HG02623 (cell line): Measurements from ENCODE around the gene STT3B.

Source experiments
- ATAC-seq: cut with Tn5 transposase; IDR thresholded peaks from one replicate; pipeline ENCODE4 v1.9.1; 2021; ENCODE audit warnings: moderate library complexity; ENCODE audit not compliant: unreplicated experiment

STT3B gene

DNA sequence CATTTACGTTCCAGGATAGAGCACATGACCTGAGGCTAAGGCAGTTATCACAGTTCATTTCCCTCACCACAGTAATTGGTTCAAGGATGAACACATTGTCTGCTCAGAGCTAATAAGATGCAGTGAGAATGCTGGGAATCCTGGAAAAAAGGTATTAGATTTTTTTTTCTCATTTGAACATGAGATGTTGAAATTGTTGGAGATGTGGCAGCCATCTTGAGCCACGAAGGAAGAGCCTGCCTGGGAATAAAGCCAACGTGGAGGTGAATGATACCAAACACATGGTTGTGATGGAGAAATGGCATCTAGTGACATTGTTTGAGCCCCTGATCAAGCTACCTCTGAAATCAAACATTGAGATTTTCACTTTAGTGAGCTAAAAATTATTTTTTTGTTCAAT is 16.0 kb upstream of the STT3B start:
- ATAC-seq, result no peak

GRCh38 chr3:31521468-31521867 is 11.3 kb upstream of the STT3B start:
- ATAC-seq, result no peak

DNA sequence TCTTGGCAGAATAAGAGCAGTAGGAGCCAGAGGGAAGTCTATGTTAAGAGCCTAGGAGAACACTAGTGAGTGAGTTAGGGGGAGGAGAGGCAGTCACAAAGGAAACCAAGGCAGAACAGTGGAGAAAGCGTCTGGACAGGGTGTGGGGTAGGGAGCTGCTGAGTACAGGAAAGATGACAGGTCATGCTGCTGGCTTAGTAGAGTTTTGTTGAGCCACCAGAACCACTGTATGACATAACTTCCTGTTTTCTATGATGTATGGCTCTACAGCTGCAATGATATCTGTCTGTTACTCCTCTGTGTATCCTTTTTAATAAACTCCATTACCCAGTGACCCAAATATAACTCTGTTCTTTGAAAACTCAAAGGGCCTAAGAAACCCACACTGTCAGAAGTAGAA is 10.6 kb upstream of the STT3B start:
- peak; percentile 47 for ATAC-seq

- ATAC-seq, result no peak
Observed at GRCh38 chr3:31523543-31523942, 9.2 kb upstream of the STT3B start.

- ATAC-seq, result no peak
Observed at GRCh38 chr3:31525532-31525931, 7.2 kb upstream of the STT3B start.

DNA sequence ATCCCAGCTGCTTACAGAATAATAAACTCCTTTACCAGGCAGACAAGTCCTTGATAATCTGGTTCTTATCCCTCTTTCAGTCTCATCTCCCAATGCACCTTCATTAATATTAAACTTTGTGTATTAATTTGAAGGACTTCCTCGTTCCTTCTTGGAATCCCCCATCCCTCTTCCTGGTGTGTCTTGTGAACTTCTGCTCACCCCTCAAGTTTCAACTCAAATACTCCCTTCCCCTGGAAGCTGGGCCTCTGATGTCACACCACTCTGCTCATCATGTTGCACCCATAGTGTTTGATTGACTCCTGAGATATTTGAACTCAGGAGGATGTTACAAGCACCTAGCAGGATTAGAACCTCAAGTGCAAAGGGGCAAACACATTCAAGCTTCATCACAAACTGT is 3.3 kb upstream of the STT3B start:
- no peak for ATAC-seq

DNA sequence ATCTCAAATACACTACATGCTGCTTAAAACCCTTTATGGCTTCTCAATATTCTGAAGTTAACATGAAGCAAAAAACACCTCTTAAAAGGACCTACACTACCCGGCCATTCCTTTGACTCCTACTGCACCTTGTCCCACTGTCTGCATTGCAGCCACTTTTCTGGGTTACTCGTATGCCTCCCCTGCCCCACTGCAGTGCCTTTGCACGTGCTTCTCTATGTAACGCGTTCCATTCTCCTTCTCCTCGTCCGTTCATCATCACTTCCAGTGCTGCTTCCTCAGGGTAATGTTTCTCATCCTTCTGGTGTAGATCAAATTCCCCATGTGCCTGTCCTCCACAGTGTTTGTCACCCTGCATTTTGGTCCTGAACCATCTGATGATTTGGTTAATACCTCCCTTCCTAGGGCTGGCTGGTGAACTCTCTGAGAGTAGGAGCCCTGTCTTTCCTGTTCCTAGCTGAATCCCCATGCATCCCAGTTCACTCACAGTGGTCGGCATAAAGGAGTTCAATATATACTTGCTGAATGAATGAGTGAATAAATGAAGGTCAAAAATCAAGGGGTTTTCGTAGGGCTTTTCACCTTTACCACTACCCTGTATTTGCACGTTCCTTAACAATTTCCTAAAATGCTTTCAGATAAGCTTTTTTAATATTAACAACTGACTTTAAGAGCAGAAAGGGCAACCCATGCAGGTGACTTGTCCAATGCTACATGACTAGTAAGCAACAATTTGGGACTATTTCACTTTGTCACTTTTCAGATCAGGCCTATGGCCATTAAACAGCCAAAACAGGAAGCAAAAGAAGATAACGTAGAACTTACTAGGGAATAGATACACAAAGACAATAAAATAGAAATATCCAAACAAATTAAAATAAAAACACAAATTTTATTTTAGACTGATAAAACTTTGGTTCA is 2.4 kb upstream of the STT3B start:
- ATAC-seq, result no peak

DNA sequence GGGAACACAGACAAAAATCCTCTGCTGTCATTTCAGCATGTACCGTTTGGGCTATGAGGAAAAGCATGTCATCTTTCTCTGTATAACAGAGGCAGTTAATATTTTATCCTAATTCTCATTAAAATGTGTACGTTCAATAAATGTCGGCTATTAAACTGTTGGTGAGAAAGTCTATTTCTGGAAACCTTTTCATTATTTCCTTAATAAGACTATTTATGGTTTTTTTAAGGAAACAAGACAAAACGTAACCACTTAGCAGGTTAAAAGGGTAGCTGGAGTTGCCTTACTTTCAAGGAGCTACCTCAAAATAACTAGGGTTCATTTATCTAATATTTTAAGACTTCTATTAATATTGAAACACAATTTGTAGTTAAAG is 1.8 kb upstream of the STT3B start:
- ATAC-seq, result no peak

- ATAC-seq, result no peak
Observed at GRCh38 chr3:31531452-31531991, 1.2 kb upstream of the STT3B start.

GRCh38 chr3:31531992-31532586 is 636 bp upstream of the STT3B start:
- ATAC-seq, result peak; percentile 81

- ATAC-seq, result peak; percentile 0
Observed at GRCh38 chr3:31533169-31534064, 692 bp downstream of the STT3B start.

DNA sequence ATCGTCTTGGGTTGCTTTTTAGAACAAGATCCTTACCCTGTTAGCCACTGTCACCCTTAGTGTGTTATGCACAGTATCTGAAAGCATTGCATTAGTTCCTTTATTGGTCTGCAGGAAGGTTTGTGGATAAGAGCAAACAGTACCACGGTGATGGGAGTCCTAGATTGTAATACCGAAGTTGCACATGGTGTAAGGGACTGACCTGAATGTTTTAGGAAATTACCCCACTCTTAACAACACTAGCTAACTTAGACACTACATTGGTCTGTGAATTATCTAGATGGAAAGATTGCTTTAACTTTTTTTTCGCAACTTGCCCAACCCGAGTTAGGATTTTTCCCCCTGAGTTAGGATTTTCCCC is 1.3 kb downstream of the STT3B start:
- no peak for ATAC-seq

GRCh38 chr3:31536497-31536896 is 3.8 kb downstream of the STT3B start:
- ATAC-seq, result no peak

- ATAC-seq, result no peak
Observed at GRCh38 chr3:31538801-31539200, 6.1 kb downstream of the STT3B start.

DNA sequence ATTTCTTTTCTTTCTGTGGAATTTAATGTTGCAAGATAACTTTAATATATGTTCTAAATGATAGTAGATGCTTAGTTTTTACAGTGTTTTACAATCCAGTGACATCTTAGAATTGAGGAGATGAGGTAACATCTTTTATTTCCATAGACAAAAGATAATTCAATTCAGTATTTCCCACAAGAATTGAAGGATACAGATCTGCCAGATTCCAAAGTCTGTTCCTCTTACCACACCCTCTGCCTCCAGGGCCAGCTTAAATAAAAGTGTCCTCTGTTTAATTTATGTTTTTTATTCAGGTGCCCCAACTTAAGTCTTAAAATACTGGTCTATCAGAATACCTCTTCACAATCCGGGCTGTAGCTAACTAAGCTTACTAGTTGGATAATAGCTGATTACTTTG is 6.5 kb downstream of the STT3B start:
- no peak for ATAC-seq

DNA sequence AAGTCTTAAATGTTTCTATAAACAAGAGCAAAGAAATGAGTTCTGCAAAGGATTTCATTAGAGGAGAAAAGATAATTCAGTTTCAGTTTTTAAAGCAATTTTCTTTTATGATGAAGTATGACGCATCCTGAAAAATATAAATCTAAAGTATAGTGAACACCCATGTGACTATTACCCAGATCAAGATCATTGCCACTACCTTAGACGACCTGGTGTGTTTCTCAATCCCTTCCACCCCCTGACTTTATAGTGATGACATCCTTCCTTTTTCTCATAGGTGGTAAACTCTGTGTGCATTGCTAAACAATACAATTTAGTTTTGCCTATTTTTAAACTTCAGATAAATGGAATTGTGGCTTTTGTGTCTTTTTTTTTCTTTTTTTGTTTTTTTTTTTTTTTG is 8.4 kb downstream of the STT3B start:
- ATAC-seq, result no peak

GRCh38 chr3:31542246-31542645 is 9.5 kb downstream of the STT3B start:
- no peak for ATAC-seq

- no peak for ATAC-seq
Observed at GRCh38 chr3:31543375-31543774, 10.7 kb downstream of the STT3B start.

GRCh38 chr3:31544634-31545033 is 11.9 kb downstream of the STT3B start:
- ATAC-seq, result no peak

GRCh38 chr3:31546162-31546561 is 13.4 kb downstream of the STT3B start:
- ATAC-seq, result no peak

DNA sequence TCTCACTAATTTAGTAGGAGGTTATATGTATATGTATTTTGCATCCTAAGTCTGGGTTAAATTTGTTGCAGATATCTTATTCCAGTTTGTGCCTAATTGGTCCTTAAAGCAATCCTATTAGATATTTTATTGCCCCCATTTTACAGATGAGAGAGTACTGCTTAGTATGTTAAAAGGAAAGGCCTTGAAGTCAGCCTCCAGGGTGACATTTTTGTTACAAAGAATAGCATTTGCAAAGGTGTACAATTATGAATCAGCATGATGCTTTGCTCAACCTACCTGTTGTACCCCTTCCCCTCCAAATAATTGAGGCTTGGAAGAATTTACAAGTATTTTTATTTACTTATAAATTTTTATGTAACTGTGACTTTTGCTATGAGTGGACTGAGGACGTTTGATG is 14.0 kb downstream of the STT3B start:
- no peak for ATAC-seq
